IMR-90 (cell line): Measurements from ENCODE around the gene WDCP.

Experiments
- CTCF ChIP-seq: conservative IDR thresholded peaks from 2 replicates; pipeline ENCODE4 v1.5.1; 2012; ENCODE audit warnings: mild to moderate bottlenecking, low read depth, low read length, improper control_type of control experiment
- ELK1 ChIP-seq: fragments of 150-350 bp; IDR thresholded peaks from 2 replicates; pipeline ENCODE4 v1.6.1; 2016; ENCODE audit warnings: low read depth, mild to moderate bottlenecking, low read length, moderate library complexity, borderline replicate concordance
- MAZ ChIP-seq: IDR thresholded peaks from 2 replicates; pipeline ENCODE4 v1.6.1; 2012; ENCODE audit warnings: low read depth, mild to moderate bottlenecking, low read length, improper control_type of control experiment, moderate library complexity, borderline replicate concordance
- MXI1 ChIP-seq: IDR thresholded peaks from 2 replicates; pipeline ENCODE4 v1.6.1; 2012; ENCODE audit warnings: low read depth, mild to moderate bottlenecking, low read length, moderate library complexity, borderline replicate concordance
- POLR2A ChIP-seq: IDR thresholded peaks from 2 replicates; pipeline ENCODE4 v1.6.1; 2012; ENCODE audit warnings: mild to moderate bottlenecking, low read depth, low read length
- RAD21 ChIP-seq: IDR thresholded peaks from 2 replicates; pipeline ENCODE4 v1.6.1; 2012; ENCODE audit warnings: low read length, improper control_type of control experiment
- SMC3 ChIP-seq: fragments of 150-350 bp; IDR thresholded peaks from 2 replicates; pipeline ENCODE4 v1.6.1; 2016; ENCODE audit warnings: low read depth, mild to moderate bottlenecking, antibody characterized with exemption, low read length, moderate library complexity

- TF ChIP-seq MAZ = no peak
- TF ChIP-seq RAD21 = no peak
- TF ChIP-seq SMC3 = no peak
- TF ChIP-seq CTCF = no peak
- no peak for TF ChIP-seq ELK1
- no peak for TF ChIP-seq POLR2A
- TF ChIP-seq MXI1 = no peak
These were observed 31.4 kb downstream of the WDCP start for GRCh38 chr2:24015562-24016375.
